HG03457 (cell line): Measurements from ENCODE around the gene COPA.
A peak's percentile ranks its signal among the peaks of the same experiment; 100 is the strongest.

Experiments
- ATAC-seq: cut with Tn5 transposase; IDR thresholded peaks from one replicate; pipeline ENCODE4 v1.9.1; 2021; ENCODE audit warnings: moderate number of reproducible peaks; ENCODE audit not compliant: unreplicated experiment

Gene COPA

GRCh38 chr1:160277330-160277729 lies 65.7 kb downstream of the COPA start:
- no peak for ATAC-seq

GRCh38 chr1:160271025-160271424 lies 72.0 kb downstream of the COPA start:
- ATAC-seq = no peak

- no peak for ATAC-seq
Measured at GRCh38 chr1:160267284-160267991, 75.6 kb downstream of the COPA start.

- no peak for ATAC-seq
Measured at GRCh38 chr1:160264795-160265307, 78.2 kb downstream of the COPA start.

- peak; percentile 64 for ATAC-seq
Measured at GRCh38 chr1:160261893-160262794, 80.9 kb downstream of the COPA start, which contains the start of gene DCAF8. Gene DCAF8 (minus strand): TSS chr1:160262549. CDS start chr1:160244008, 18,541 bp downstream.

GRCh38 chr1:160261556-160261892 lies 81.5 kb downstream of the COPA start:
- peak; percentile 24 for ATAC-seq

GRCh38 chr1:160260406-160261382 lies 82.4 kb downstream of the COPA start:
- ATAC-seq = no peak

- ATAC-seq = no peak
Measured at GRCh38 chr1:160258177-160258798, 84.8 kb downstream of the COPA start.

GRCh38 chr1:160257411-160258015 lies 85.5 kb downstream of the COPA start:
- no peak for ATAC-seq

- ATAC-seq = no peak
Measured at GRCh38 chr1:160256396-160257046, 86.5 kb downstream of the COPA start.

GRCh38 chr1:160255781-160256300 lies 87.2 kb downstream of the COPA start:
- ATAC-seq = no peak

- no peak for ATAC-seq
Measured at GRCh38 chr1:160251687-160252526, 91.1 kb downstream of the COPA start.

GRCh38 chr1:160251011-160251410 lies 92.0 kb downstream of the COPA start:
- no peak for ATAC-seq

GRCh38 chr1:160247053-160247452 lies 96.0 kb downstream of the COPA start:
- ATAC-seq = no peak

- ATAC-seq = no peak
Measured at GRCh38 chr1:160245434-160245833, 97.6 kb downstream of the COPA start.

GRCh38 chr1:160244209-160244608 lies 98.8 kb downstream of the COPA start:
- ATAC-seq = no peak

- ATAC-seq = no peak
Measured at GRCh38 chr1:160243767-160244166, 99.3 kb downstream of the COPA start.
